Thyroid gland (tissue), 4 donors: ENCODE measurements around the gene TBCC.

Experiments used
- CTCF ChIP-seq, 6 experiments: fragments of 200-600 bp in 3 of 6; fragments of 450-650 bp in 3 of 6; sonication (generic) in 3 of 6; IDR thresholded peaks; one replicate each; pipeline ENCODE4 v1.5.1; 2016 to 2019; ENCODE audit warnings: antibody characterized with exemption in 6 of 6, mild to moderate bottlenecking in 2 of 6, inconsistent platforms in 1 of 6, moderate library complexity in 1 of 6
- POLR2A ChIP-seq, 2 donors: fragments of 450-650 bp; IDR thresholded peaks; one replicate each; pipeline ENCODE4 v1.6.1; 2017; ENCODE audit warnings: antibody characterized with exemption in 2 of 2, mild to moderate bottlenecking in 2 of 2, moderate library complexity in 1 of 2

- TF ChIP-seq CTCF (IDR thresholded peaks at IDR 0.05) (no peak), POLR2A (IDR thresholded peaks at IDR 0.05) (no peak)
These were observed 18.8 kb downstream of the TBCC start for GRCh38 chr6:42727087-42727611.
